ENCODE results near the gene F2R. TPM values are rescaled to one million over a fixed set of nuclear protein-coding genes. Genes with fewer than 3 reads are reported as not detected.

The F2R gene
- total and polyA plus RNA-seq, 10 of the 15 experiments (the other 5 are each of a cell fraction or from before 2014, with no cell fraction given): 1.8 to 75.4 (median 8.0) TPM

GRCh38 chr5:76709762-76710161 lies 6.2 kb upstream of the F2R start (continued):
- no peak for TF ChIP-seq ZNF622 (IDR thresholded peaks at IDR 0.05)

- ATAC-seq (peak; percentile 47), FAIRE-seq (no peak), DNase-seq (ENCODE audit: low read depth, low spot score) (no peak)
- Histone ChIP-seq H3K27me3 (replicated peaks in 1 of 2; ENCODE audit: control insufficient read depth in 2 of 2, insufficient read depth in 2 of 2, low read length in 1 of 2) (peaks cover 0 to 5% of the 10 kb centered on the region in 2 experiments; a peak in 1 of 4 replicates), H3K4me2 (ENCODE audit: control insufficient read depth, insufficient read depth) (peak overlapping the region; percentile 51), H3K36me3 (ENCODE audit: control insufficient read depth in 2 of 2, insufficient read depth in 2 of 2, low read length in 1 of 2) (no peaks in the 10 kb centered on the region; a peak in 1 of 4 replicates), H3K27ac (ENCODE audit: control insufficient read depth, insufficient read depth) (no peak overlapping the region), H3K4me3 (no peak overlapping the region), H3K9ac (ENCODE audit: control insufficient read depth, insufficient read depth, low read length) (no peak overlapping the region), H3K9me3 (replicated peaks; ENCODE audit: control insufficient read depth, insufficient read depth, low read length) (no peaks in the 10 kb centered on the region; the same call in 1 of the 3 replicates), H4K20me1 (ENCODE audit: control insufficient read depth, insufficient read depth) (no peaks in the 10 kb centered on the region), H2AFZ (ENCODE audit: control insufficient read depth, low read depth, low read length) (no peak overlapping the region), H3K4me1 (ENCODE audit: control insufficient read depth, insufficient read depth, low read length) (peaks cover 9% of the 10 kb centered on the region), H3K79me2 (ENCODE audit: control insufficient read depth, insufficient read depth, low read length) (no peaks in the 10 kb centered on the region)
- no peak for TF ChIP-seq EGR1 (IDR thresholded peaks at IDR 0.05; ENCODE audit: borderline replicate concordance in 1 of 2, low read depth in 2 of 2, low read length in 2 of 2)
- TF ChIP-seq IKZF2 (IDR thresholded peaks at IDR 0.05): peak in 1 of 2 experiments; percentile 27; a peak in 1 of 4 replicates
- TF ChIP-seq ATF7 (IDR thresholded peaks at IDR 0.05; ENCODE audit: low read depth): no peak
- peak; percentile 41; the same call in 1 of the 2 replicates for TF ChIP-seq FOXM1 (IDR thresholded peaks at IDR 0.05; ENCODE audit: low read depth, low read length)
- 0 out of 2 replicates have a peak, but pooled peaks have one; percentile 18 for TF ChIP-seq CREM (IDR thresholded peaks at IDR 0.05; ENCODE audit: low read depth)
- no peak for TF ChIP-seq E2F4 (IDR thresholded peaks at IDR 0.05; ENCODE audit: low read depth, low read length)
- TF ChIP-seq JUNB (IDR thresholded peaks at IDR 0.05): peak; percentile 60
- peak; percentile 74; the same call in 1 of the 2 replicates for TF ChIP-seq ZNF24 (IDR thresholded peaks at IDR 0.05)
- TF ChIP-seq NFIC (IDR thresholded peaks at IDR 0.05; ENCODE audit: low read depth, low read length): peak; percentile 80; the same call in 1 of the 2 replicates
- peak; percentile 63 for TF ChIP-seq RUNX3 (IDR thresholded peaks at IDR 0.05; ENCODE audit: low read length)
- no peak for TF ChIP-seq SUZ12 (IDR thresholded peaks at IDR 0.05; ENCODE audit: unreplicated experiment)
- TF ChIP-seq ATF2 (IDR thresholded peaks at IDR 0.05; ENCODE audit: low read length): peak; percentile 44; the same call in 1 of the 2 replicates
- TF ChIP-seq MEF2A (IDR thresholded peaks at IDR 0.05; ENCODE audit: insufficient read depth, low read depth, low read length): peak; percentile 79
- 0 out of 2 replicates have a peak, but pooled peaks have one; percentile 55 for TF ChIP-seq MTA3 (IDR thresholded peaks at IDR 0.05; ENCODE audit: borderline replicate concordance, low read length)
- ChIA-PET RAD21 (ENCODE audit: unreplicated experiment) (interaction anchor here (2.1 to 3.5 kb wide), 2 partner anchors 27 to 64 kb away, joined by 9 to 13 read pairs; no protein-coding TSS in a partner anchor), CTCF (interaction anchor here (0.7 to 10.7 kb wide), 4 partner anchors 28 to 108 kb away, joined by 3 to 122 read pairs (median 3); no protein-coding TSS in a partner anchor), POLR2A (no interaction called here), SMC1A (ENCODE audit: uncharacterized antibody, unreplicated experiment) (interaction anchor here (1.1 to 14.6 kb wide), 6 partner anchors 18 to 109 kb away, joined by 3 to 136 read pairs (median 5); no protein-coding TSS in a partner anchor)
- no TSS peak for BruUV-seq (replicated peaks)
- intact Hi-C loops (cut with micrococcal nuclease; ENCODE audit: unreplicated experiment) (loop anchor here (1.0 kb wide), 1 partner anchor 27 kb away; no protein-coding TSS in a partner anchor), in situ Hi-C loops (cut with MboI) (no loop called here)
- 6% methylated on average over 4 of the region's 4 CpGs for WGBS (ENCODE audit: insufficient coverage, insufficient replicate concordance, low lambda C conversion rate, missing lambda C conversion rate)
Measured at GRCh38 chr5:76710991-76711390, 4.9 kb upstream of the F2R start.
